NCI-H1092 (cell line): ENCODE measurements around the gene TAS2R40.
A peak's percentile ranks its signal among the peaks of the same experiment; 100 is the strongest.
"Not testable (repeated sequence)": the region's sequence is repeated elsewhere in the genome, so short reads cannot be mapped to it uniquely, and the experiment has no call there.

Source experiments
- DNase-seq: peaks from one replicate; lab custom pipeline; 2025; lab: John Stamatoyannopoulos, UW

TAS2R40 gene

DNA sequence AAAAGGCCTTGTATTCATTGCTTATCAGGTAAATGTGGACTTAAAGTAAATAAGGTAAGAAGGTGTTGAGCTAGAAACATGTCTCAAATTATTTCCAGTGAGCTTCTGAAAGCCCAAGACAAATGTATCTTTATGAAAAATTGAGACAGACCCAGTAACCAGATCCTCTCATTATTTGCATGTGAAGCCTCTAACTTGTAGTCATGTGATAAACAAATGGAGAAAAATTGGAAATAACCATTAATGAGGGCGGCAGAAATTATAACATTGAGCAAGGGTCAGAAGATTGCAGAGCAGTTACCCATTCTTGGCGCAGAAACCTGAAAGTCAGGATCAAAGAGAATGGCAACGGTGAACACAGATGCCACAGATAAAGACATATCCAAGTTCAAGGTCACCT, at the start of gene TAS2R40:
Gene TAS2R40, plus strand, starts transcription at position 301 of the 400 bp plus-strand sequence. Its CDS starts 42 bp downstream, at position 343.
- no peak for DNase-seq

- peak; percentile 92 for DNase-seq
These were observed 49.5 kb upstream of the TAS2R40 start for GRCh38 chr7:143172354-143172753.

DNA sequence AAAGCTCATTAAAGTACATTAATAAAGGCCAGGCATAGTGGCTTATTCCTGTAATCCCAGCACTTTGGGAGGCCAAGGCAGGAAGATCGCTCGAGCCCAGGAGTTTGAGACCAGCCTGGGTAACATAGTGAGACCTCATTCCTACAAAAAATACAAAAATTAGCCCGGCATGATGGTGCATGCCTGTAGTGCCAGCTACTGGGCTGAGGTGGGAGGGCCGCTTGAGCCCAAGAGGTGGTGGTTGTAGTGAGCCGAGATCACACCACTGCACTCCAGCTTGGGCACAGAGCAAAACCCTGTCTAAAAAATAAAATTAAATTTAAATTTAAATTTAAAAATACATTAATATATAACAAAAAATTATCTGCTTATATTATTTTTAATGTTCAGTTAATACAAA, 45.7 kb upstream of the TAS2R40 start:
- DNase-seq = no peak

- no peak for DNase-seq
These were observed 44.3 kb upstream of the TAS2R40 start for GRCh38 chr7:143177374-143178119.

GRCh38 chr7:143180771-143181170, 41.1 kb upstream of the TAS2R40 start:
- not testable (repeated sequence) for DNase-seq

- DNase-seq = no peak
These were observed 40.5 kb upstream of the TAS2R40 start for GRCh38 chr7:143181349-143181748.

- no peak for DNase-seq
These were observed 38.8 kb upstream of the TAS2R40 start, which contains the start of gene TAS2R39 for GRCh38 chr7:143183024-143183423. TSS of gene TAS2R39 (plus strand) at chr7:143183419. CDS start at chr7:143183419, 0 bp downstream.

DNA sequence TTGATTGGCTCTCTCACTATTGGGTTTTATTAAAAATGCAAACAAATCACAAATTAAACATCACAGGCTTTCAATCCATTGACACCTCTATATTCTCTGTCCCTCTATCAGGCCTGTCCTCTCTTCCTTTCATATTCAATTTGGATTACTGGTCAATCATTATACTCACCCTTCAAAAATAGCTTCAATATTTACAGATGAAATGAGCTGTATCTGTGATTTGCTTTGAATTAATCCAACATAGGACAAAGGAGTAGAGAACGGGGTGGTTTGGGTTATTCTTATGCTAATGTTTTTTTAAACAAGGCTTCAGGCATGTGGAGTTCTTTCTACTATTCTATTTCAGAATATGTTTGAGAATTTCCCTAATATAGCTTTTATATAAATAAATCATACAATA, 36.3 kb upstream of the TAS2R40 start:
- DNase-seq = no peak

- DNase-seq = no peak
These were observed 32.8 kb upstream of the TAS2R40 start for GRCh38 chr7:143188994-143189393.

- no peak for DNase-seq
These were observed 28.0 kb upstream of the TAS2R40 start for GRCh38 chr7:143193880-143194279.

DNA sequence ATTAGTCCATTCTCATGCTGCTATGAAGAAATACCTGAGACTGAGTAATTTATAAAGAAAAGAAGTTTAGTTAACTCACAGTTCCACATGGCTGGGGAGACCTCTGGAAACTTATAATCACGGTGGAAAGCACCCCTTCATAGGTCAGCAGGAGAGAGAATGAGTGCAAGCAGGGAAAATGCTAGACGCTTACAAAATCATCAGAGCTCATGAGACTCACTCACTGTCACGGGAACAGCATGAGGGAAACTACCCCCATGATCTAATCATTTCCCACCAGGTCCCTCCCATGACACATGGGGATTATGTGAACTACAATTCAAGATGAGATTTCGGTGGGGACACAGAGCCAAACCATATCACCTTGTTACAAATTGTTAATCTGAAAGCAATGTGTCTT, 22.8 kb upstream of the TAS2R40 start:
- DNase-seq = no peak

GRCh38 chr7:143202161-143202560, 19.7 kb upstream of the TAS2R40 start:
- DNase-seq = no peak

GRCh38 chr7:143203386-143203785, 18.5 kb upstream of the TAS2R40 start:
- no peak for DNase-seq

DNA sequence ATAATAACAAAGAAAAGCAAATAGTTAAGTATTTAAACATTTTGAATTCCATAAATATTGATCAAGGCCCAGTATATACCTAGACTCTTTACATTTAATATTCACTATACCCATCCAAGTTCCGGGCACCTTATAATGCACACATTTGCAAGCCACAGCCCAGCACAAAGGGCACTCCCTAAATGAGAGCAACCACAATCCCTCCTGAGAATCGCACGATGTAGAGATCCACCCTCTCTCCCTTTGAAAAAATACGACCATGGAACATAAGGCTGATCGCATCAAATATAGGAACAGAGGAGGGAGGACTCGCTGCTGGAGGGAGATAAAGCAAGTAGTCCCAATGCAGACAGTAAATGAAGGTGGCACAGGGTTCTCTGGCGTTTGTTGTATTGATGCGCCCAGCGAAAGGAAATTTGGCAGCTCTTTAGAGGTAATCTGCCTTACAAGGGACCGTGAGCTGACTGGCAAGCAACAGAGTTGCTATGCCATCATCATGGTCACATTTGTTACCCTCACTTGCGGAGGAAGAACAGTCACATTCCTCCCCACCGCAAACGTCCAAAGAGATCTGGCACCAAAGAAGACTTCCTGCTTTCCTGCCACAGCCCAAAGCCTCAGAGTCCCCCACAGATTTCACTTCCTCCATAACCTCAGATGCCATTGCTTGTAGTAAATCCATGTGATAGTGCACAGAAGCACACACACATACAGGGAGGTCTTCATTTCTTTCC, 16.1 kb upstream of the TAS2R40 start:
- no peak for DNase-seq

GRCh38 chr7:143210541-143210940, 11.3 kb upstream of the TAS2R40 start:
- no peak for DNase-seq

GRCh38 chr7:143213478-143213877, 8.4 kb upstream of the TAS2R40 start:
- DNase-seq = not testable (repeated sequence)

DNA sequence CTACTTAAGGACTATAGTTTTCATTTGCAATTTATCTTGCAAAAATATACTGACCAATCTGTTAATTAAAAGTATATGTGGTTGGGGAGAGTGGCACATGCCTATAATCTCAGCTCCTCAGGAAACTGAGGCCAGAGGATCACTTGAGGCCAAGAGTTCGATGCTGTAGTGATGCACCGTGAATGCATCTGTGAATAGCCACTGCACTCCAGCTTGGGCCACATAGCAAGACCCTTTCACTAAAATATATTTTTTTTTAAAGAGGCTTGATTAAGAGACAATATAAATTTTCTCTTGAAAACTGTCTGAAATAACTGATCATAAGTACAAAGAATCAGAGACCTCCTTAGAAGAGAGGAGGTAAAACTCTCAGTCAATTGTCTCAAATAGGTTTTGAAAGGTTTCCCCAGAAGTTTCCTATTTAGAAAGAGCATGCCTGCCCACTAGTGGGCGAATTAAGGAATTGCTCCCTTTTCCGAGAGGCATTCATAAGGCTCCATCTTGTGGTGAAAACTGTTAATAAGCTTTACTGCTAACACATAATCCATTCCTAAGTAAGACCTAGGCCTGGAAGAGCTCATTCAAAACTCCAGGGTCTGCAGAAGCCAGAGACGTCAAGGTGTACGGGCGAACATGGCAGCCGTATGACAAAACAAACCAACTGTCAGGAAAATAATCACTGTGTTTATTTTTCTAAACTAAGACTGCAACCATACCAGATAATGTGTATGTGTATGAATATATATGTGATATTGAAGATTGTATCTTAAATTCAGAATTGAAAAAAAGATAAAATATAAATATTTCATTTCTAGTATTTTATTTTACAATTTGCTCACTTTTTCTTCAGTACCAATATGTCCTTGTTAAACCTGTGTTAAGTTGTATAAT, 6.8 kb upstream of the TAS2R40 start:
- DNase-seq = peak; percentile 85

DNA sequence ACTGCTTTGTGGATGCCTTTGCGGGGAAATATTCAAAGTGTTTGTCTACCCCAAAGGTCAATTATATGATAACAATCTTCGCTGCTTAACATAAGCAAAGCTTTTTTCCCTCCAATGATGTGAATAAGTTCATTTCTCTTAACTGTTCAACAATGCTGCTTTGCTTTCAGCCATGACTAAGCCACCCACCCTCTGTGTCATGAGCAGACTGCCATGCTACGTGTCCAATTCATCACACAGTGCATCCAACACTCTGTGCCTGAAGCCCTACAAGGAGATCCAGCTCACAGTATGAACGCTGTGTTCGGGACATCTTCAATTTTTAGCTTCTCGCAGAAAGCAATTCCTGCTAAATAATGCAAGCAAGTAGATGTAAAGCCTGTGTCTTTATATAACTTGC, 5.7 kb upstream of the TAS2R40 start:
- no peak for DNase-seq

DNA sequence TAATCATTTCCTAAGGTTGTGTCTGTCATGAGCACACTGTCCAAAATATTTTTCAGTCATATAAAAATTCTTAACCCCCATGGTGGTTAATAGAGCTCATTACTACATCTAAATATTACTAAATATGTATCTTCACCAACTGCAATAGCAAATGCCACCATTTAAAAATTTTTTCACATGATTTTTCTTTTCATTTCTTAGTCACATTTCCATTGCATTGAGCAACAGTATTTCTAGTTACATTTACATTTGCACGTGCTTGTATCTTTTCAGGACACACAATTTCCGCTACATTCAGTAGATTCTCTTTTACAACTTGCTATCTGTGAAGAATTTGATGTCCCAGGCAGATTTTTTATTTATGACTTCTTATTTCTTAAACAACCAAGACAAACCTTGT, 5.2 kb upstream of the TAS2R40 start:
- no peak for DNase-seq

- no peak for DNase-seq
These were observed 4.0 kb upstream of the TAS2R40 start for GRCh38 chr7:143217806-143218205.

DNA sequence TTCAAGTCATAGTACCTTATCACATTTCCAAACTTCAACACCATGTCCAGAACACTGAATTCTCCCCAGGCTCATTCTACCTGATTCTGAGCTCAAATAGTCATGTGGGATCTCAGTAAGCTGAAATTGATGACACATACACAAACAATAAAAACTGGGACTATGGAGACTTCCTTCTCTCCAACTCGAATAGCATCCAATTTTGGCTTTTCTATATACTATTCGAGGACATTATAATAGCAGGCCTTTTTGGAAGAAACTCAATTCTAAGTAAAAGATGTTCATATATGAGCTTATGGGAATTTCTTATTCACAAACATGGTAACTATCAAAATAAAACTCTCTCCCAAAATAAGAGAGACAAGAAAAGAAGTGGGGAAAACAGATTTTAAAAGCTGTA, 551 bp upstream of the TAS2R40 start:
- DNase-seq = no peak

- DNase-seq = no peak
These were observed 945 bp downstream of the TAS2R40 start for GRCh38 chr7:143222782-143223181.
